ENCODE results near the gene CNTNAP5.

CNTNAP5 gene

GRCh38 chr2:124832521-124832920, 807.4 kb downstream of the CNTNAP5 start:
- no peak for DNase-seq

- DNase-seq, result no peak
Measured at GRCh38 chr2:124834331-124834730, 809.2 kb downstream of the CNTNAP5 start.

GRCh38 chr2:124835331-124835730, 810.2 kb downstream of the CNTNAP5 start:
- DNase-seq, result no peak

- DNase-seq, result no peak
Measured at GRCh38 chr2:124836416-124836815, 811.3 kb downstream of the CNTNAP5 start.

- no peak for DNase-seq
Measured at GRCh38 chr2:124837496-124837895, 812.4 kb downstream of the CNTNAP5 start.

GRCh38 chr2:124838406-124838805, 813.3 kb downstream of the CNTNAP5 start:
- no peak for DNase-seq

GRCh38 chr2:124867247-124867646, 842.2 kb downstream of the CNTNAP5 start:
- no peak for DNase-seq

- DNase-seq, result no peak
Measured at GRCh38 chr2:124874219-124874618, 849.1 kb downstream of the CNTNAP5 start.

GRCh38 chr2:124874676-124875075, 849.6 kb downstream of the CNTNAP5 start:
- no peak for DNase-seq

GRCh38 chr2:124875627-124876244, 850.6 kb downstream of the CNTNAP5 start:
- DNase-seq, result no peak

- DNase-seq, result no peak
Measured at GRCh38 chr2:124877141-124877577, 852.1 kb downstream of the CNTNAP5 start.

GRCh38 chr2:124879640-124880039, 854.6 kb downstream of the CNTNAP5 start:
- DNase-seq, result no peak

- no peak for DNase-seq
Measured at GRCh38 chr2:124880995-124881394, 855.9 kb downstream of the CNTNAP5 start.

- DNase-seq, result no peak
Measured at GRCh38 chr2:124882423-124882822, 857.3 kb downstream of the CNTNAP5 start.

- no peak for DNase-seq
Measured at GRCh38 chr2:124883595-124883994, 858.5 kb downstream of the CNTNAP5 start.

GRCh38 chr2:124884315-124884714, 859.2 kb downstream of the CNTNAP5 start:
- DNase-seq, result no peak

- DNase-seq, result no peak
Measured at GRCh38 chr2:124886216-124886615, 861.1 kb downstream of the CNTNAP5 start.

GRCh38 chr2:124887466-124887865, 862.4 kb downstream of the CNTNAP5 start:
- no peak for DNase-seq

- no peak for DNase-seq
Measured at GRCh38 chr2:124888431-124888830, 863.3 kb downstream of the CNTNAP5 start.

GRCh38 chr2:124894199-124894598, 869.1 kb downstream of the CNTNAP5 start:
- no peak for DNase-seq

GRCh38 chr2:124898827-124899226, 873.7 kb downstream of the CNTNAP5 start:
- no peak for DNase-seq

GRCh38 chr2:124908411-124908810, 883.3 kb downstream of the CNTNAP5 start:
- DNase-seq, result no peak

- DNase-seq, result no peak
Measured at GRCh38 chr2:124911560-124911959, 886.5 kb downstream of the CNTNAP5 start.

GRCh38 chr2:124913868-124914267, 888.8 kb downstream of the CNTNAP5 start:
- no peak for DNase-seq

GRCh38 chr2:124915567-124915966, 890.5 kb downstream of the CNTNAP5 start:
- no peak for DNase-seq
